Liver (tissue), 3 donors: ENCODE results near the gene PRAMEF12.

ENCODE experiments used
- CTCF ChIP-seq: fragments of 150-350 bp; IDR thresholded peaks from 2 replicates; pipeline ENCODE4 v1.5.1; 2017; ENCODE audit warnings: improper control_type of control experiment, low read depth, low read length; ENCODE audit not compliant: missing input control
- JUND ChIP-seq, 2 donors: IDR thresholded peaks; 2 replicates each; pipeline ENCODE4 v1.6.1; 2016; ENCODE audit warnings: antibody characterized with exemption in 2 of 2
- MAX ChIP-seq: IDR thresholded peaks from 2 replicates; pipeline ENCODE4 v1.6.1; 2016; ENCODE audit warnings: antibody characterized with exemption
- RAD21 ChIP-seq, 2 donors: IDR thresholded peaks; 2 replicates each; pipeline ENCODE4 v1.6.1; 2016; ENCODE audit warnings: antibody characterized with exemption in 2 of 2, mild to moderate bottlenecking in 2 of 2
- REST ChIP-seq: IDR thresholded peaks from 2 replicates; pipeline ENCODE4 v1.6.1; 2016; ENCODE audit warnings: antibody characterized with exemption, mild to moderate bottlenecking
- RXRA ChIP-seq, 2 donors: IDR thresholded peaks; 2 replicates each; pipeline ENCODE4 v1.6.1; 2017 to 2018; ENCODE audit warnings: antibody characterized with exemption in 2 of 2, mild to moderate bottlenecking in 1 of 2
- SP1 ChIP-seq: IDR thresholded peaks from 2 replicates; pipeline ENCODE4 v1.6.1; 2018; ENCODE audit warnings: antibody characterized with exemption, mild to moderate bottlenecking
- YY1 ChIP-seq: IDR thresholded peaks from 2 replicates; pipeline ENCODE4 v1.6.1; 2016; ENCODE audit warnings: antibody characterized with exemption, mild to moderate bottlenecking
- ZBTB33 ChIP-seq: IDR thresholded peaks from 2 replicates; pipeline ENCODE4 v1.6.1; 2016; ENCODE audit warnings: antibody characterized with exemption
- donor health status: healthy.
- donor health status: healthy.

GRCh38 chr1:12798911-12799310 lies 25.4 kb downstream of the PRAMEF12 start:
- no peak for TF ChIP-seq CTCF
- TF ChIP-seq REST = no peak
- no peak for TF ChIP-seq MAX
- TF ChIP-seq SP1 = no peak
- no peak for TF ChIP-seq RAD21 (IDR thresholded peaks at IDR 0.05)
- no peak for TF ChIP-seq YY1
- TF ChIP-seq ZBTB33 = no peak
- TF ChIP-seq JUND (IDR thresholded peaks at IDR 0.05) = no peak
- TF ChIP-seq RXRA (IDR thresholded peaks at IDR 0.05) = no peak
